NCI-H524 (cell line): ENCODE data around the gene ADAMTSL4.
"Not testable (repeated sequence)": the region's sequence is repeated elsewhere in the genome, so short reads cannot be mapped to it uniquely, and the experiment has no call there.

Experiments used
- DNase-seq, 2 experiments: peaks; one replicate each; lab custom pipeline; 2025; lab: John Stamatoyannopoulos, UW

ADAMTSL4 gene

DNA sequence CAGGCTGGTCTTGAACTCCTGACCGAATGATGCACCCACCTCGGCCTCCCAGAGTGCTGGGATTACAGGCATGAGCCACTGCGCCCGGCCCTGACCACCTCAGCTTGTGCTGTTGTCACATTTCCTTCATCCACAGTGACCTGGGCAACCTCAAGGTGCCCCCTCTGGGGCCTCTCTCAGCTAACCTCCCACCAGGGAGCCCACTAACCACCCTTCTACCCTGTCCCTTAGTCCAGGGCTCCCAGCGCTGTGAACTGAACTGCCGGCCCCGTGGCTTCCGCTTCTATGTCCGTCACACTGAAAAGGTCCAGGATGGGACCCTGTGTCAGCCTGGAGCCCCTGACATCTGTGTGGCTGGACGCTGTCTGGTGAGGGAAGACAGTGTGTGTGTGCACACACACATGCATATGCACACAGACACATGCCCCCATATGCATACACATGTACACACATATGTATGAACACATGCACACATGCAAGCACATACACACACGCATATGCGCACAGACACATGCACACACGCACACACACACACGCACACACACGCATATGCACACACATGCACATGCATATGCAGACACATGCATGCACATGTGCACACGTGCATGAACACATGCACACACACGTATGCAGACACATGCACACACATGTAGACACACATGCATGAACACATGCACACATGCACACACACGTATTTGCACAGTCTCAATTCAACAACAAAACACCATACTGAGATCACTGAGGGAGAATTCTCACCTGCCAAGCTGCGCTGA lies 6.2 kb downstream of the ADAMTSL4 start:
- no peak for DNase-seq

DNA sequence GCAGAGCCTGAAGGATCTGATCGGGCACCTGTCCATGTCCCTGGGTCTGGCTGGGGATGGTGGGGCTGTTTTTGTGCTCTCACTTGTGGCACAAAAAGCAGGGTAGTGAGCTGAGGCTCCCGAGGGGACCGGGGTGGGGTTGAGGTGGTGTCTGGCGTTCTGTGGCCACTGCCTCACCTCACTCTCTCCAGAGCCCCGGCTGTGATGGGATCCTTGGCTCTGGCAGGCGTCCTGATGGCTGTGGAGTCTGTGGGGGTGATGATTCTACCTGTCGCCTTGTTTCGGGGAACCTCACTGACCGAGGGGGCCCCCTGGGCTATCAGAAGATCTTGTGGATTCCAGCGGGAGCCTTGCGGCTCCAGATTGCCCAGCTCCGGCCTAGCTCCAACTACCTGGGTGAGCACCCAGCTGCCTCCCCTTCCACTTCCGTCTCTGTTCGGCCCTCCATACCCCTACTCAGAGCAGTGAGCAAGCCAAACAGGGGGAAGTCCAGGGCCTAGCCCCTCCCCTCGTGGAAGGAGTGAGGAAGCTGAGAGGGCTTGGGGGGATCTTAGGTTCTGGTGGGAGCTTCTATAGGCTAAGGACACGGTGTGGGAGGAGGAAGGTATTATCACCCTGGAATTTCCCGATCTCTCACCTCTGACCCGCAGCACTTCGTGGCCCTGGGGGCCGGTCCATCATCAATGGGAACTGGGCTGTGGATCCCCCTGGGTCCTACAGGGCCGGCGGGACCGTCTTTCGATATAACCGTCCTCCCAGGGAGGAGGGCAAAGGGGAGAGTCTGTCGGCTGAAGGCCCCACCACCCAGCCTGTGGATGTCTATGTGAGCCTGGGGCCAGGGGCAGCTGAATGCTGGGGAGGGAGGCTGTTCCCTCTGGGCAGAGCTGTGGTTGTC lies 7.0 kb downstream of the ADAMTSL4 start:
- DNase-seq = no peak

DNA sequence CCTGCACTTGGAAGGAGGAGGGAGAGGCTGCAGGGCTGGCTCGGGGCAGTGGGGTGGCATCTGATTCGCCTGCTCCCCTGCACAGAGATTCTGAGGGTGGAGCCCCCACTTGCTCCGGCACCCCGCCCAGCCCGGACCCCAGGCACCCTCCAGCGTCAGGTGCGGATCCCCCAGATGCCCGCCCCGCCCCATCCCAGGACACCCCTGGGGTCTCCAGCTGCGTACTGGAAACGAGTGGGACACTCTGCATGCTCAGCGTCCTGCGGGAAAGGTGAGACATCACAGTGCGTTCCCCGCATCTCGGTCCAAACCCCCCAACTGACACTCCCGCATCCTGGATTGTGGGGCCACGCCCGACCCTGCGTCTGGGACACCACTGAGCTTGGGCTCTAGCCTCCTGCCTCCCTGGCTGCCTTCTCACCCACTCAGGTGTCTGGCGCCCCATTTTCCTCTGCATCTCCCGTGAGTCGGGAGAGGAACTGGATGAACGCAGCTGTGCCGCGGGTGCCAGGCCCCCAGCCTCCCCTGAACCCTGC lies 7.9 kb downstream of the ADAMTSL4 start:
- DNase-seq = no peak

DNA sequence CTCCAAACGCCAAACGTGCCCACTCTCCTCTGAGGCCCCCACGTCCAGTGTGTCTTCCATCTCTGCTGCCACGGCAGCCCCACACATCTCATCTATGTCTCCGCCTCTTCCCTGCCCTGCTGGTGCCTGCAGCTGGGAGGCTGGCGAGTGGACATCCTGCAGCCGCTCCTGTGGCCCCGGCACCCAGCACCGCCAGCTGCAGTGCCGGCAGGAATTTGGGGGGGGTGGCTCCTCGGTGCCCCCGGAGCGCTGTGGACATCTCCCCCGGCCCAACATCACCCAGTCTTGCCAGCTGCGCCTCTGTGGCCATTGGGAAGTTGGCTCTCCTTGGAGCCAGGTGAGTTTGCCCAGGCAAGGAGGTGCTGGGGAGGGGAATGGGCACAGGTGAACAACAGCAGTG lies 8.6 kb downstream of the ADAMTSL4 start:
- no peak for DNase-seq

DNA sequence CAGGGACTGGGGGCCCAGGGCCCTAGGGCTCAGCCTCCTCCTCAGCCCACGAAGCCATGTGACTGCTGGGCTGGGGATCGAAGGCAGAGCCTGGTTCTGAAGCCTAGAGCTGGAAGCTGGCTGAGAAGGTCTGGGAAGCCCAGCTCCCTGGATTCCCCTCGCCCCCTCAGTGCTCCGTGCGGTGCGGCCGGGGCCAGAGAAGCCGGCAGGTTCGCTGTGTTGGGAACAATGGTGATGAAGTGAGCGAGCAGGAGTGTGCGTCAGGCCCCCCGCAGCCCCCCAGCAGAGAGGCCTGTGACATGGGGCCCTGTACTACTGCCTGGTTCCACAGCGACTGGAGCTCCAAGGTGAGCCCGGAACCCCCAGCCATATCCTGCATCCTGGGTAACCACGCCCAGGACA lies 9.1 kb downstream of the ADAMTSL4 start:
- DNase-seq = no peak

DNA sequence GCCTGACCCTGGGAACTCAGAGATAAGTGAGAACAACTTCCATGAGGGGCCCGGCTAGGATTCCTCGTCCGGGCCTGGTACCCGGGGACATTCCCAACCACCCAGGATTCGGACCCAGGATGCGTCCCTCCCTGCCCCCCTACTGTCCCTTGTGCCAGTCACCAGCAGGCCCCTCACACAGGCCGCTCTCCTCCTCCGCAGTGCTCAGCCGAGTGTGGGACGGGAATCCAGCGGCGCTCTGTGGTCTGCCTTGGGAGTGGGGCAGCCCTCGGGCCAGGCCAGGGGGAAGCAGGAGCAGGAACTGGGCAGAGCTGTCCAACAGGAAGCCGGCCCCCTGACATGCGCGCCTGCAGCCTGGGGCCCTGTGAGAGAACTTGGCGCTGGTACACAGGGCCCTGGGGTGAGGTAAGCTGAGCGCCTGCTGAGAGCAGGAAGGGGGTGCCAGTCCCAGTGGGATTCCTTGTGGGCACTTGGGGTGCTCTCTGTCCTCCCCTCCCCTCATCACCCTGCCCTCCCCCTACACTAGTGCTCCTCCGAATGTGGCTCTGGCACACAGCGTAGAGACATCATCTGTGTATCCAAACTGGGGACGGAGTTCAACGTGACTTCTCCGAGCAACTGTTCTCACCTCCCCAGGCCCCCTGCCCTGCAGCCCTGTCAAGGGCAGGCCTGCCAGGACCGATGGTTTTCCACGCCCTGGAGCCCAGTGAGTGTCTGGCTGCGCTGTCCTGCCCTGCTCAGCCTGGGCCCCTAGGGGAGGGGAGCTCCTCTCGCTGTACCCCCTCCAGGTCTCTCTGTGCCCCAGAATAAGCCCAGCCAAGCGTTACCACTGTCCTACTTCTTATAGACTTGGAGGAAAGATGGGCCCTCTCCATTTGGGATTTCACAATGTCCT lies 9.8 kb downstream of the ADAMTSL4 start:
- DNase-seq = no peak

DNA sequence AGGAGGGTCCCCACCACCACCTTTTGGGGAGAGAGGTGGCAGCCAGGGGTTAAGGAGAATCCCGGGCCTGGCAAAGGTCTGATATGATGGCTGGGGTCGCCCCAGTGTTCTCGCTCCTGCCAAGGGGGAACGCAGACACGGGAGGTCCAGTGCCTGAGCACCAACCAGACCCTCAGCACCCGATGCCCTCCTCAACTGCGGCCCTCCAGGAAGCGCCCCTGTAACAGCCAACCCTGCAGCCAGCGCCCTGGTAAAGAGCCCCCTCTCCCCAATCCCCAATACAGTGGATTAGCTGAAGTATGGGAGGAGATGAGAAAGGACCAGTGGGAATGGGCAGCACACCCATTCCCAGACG lies 10.4 kb downstream of the ADAMTSL4 start:
- DNase-seq = no peak

DNA sequence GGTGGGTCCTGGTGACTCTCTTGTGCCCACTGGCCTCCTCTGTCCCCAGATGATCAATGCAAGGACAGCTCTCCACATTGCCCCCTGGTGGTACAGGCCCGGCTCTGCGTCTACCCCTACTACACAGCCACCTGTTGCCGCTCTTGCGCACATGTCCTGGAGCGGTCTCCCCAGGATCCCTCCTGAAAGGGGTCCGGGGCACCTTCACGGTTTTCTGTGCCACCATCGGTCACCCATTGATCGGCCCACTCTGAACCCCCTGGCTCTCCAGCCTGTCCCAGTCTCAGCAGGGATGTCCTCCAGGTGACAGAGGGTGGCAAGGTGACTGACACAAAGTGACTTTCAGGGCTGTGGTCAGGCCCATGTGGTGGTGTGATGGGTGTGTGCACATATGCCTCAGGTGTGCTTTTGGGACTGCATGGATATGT lies 10.8 kb downstream of the ADAMTSL4 start:
- DNase-seq = peak; percentile 35 to 68

DNA sequence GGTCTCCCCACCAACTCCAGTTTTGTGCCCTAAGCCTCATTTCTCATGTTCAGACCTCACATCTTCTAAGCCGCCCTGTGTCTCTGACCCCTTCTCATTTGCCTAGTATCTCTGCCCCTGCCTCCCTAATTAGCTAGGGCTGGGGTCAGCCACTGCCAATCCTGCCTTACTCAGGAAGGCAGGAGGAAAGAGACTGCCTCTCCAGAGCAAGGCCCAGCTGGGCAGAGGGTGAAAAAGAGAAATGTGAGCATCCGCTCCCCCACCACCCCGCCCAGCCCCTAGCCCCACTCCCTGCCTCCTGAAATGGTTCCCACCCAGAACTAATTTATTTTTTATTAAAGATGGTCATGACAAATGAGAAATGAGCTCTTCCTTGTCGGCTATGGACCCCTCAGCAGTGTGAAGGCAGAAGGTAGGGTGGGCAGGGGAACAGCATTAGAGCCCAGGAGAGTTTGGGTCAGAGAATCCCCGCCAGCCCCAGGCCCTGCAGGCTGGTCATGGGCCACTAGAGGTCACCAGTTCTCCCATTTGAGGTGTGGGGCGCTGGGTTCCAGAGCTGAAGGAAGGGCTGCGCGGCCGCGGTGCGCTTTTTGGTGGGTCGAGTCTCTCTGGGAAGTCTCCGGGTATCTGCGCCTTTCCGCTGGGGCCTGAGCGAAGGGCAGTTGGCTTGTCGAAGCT lies 11.5 kb downstream of the ADAMTSL4 start:
- peak; percentile 57 to 83 for DNase-seq

DNA sequence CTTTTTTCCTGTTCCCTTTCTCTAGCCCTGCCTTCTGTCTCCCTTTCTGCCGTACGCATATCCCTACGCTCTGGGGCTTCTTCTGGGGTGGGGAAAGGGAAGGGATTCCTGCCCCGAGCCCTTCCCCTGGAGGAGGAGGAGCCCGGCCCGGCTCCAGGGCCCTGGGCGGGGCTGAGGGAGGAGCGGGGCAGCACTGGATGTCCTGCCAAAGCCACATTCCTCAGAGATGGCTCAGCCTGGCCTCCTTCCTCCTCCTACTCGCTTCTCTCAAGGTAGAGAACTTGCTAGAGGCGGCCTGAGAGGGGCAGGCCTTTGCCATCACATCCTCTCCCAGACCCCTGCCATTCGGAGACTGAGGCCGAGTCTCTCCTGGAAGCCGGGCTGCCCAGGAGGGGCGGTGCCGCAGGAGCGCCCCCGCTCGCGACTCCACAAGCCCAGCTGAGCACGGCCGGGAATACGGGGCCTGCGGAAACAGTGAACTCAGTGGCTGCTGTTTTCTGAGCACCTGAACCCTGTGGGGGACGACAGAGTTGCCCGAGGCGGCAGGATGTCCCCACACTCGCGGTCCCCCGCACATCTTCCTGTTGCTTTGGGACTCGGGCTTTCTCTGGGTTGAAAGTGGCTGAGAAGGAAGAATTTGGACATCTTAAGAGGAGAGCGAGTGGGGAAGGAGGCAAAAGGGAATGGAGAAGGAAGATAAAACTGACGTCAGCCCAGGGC lies 12.2 kb downstream of the ADAMTSL4 start:
- DNase-seq = peak; percentile 57 to 83

DNA sequence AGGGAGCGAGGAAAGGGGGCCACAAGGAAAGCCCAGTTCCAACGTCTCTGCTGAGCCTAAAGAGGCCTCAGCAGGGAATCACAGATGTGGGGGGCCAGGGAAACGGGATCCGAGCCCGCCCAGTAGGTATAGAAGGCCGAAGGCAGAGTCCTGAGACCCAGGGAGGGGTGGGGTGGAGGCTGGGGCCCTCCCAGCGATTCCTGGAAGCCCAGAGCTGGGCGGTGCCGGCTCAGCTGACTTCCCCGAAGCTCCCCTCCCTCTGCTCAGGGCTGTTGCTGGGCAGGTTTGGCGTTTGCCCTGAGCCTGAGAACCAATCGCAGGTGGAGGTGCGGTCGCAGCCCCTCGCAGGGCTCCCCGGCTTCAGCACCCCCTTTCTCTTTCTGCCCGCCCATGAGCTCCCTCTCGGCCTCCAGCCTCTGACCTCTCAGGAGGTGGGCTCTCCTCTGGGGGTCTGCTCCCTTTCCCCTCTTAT lies 12.8 kb downstream of the ADAMTSL4 start:
- peak; percentile 41 to 68 for DNase-seq

DNA sequence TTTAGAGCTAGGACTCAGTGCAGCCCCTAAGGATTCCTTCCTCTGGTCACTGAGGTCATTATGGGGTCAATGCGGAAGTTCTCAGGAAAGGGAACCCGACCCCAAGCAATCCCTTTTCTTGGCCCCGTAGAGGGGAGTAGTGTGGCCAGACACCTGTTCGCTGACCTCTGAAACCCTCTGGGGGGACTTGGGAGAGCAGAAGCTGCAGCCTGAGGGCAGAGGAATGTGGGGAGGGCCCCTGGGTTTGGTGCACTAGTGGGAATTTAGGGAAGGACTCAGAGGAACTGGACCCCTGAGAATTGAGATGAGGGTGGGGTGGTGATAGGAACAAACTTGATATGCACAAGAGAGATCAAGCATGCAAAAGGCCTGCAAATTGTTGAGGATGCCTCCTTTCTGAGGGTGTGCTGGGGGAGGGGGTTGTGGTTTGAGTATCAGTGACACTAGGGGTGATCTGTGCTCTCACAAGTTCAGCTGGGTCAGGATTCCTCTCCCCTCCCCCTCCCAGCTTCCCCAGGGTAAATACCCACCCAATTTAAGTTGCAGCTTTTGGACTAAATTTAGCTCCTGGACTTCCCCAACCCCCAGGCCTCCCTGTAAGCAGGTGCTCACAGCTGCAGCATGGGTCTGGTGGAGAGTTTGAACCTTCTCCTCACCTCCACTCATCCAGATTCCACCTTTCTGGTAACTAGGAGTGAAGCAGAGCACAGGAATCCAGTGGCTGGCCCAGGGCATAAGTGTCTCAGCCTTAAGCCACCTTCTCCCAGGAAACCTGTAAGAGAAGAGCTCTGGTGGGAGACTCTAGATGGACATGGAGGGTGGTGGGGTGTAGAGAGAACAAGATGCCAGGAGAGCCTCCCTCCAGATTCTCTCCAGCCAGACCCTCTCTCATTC lies 13.5 kb downstream of the ADAMTSL4 start:
- no peak for DNase-seq

DNA sequence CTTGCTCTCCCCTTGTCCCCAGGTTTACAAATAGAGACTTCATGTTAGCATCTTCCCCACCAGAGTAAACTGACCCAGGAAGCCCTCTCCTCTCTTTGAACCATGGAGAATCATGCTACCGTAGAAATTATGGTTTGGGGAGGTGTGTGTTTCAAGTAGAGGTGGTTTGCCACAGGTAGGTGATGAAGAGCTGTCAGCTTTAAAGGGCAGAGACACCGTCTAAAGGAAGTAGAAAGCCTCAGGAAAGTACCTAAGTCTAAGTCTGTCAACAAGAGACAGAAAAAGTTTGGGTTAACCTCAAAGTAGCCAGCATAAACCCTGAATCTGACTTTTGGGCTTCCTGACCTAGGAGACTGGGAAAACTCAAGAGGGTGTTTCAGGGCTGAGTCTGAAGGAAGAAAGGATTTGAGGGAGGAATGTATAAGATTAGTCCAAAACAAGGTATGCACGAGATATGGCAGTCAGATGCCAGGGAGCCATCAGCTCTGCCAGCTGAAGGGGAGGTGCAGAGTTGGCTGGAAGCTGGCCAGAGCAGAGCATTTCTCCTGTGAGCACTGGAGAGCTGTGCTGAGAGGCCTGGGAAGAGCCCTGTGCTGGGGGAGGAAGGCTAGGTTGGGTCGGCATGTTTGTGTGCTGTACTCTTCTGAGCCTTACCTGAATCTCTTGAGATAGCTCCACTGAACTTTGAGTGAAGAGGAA lies 14.3 kb downstream of the ADAMTSL4 start:
- DNase-seq = peak in 1 of 2 experiments; percentile 23

DNA sequence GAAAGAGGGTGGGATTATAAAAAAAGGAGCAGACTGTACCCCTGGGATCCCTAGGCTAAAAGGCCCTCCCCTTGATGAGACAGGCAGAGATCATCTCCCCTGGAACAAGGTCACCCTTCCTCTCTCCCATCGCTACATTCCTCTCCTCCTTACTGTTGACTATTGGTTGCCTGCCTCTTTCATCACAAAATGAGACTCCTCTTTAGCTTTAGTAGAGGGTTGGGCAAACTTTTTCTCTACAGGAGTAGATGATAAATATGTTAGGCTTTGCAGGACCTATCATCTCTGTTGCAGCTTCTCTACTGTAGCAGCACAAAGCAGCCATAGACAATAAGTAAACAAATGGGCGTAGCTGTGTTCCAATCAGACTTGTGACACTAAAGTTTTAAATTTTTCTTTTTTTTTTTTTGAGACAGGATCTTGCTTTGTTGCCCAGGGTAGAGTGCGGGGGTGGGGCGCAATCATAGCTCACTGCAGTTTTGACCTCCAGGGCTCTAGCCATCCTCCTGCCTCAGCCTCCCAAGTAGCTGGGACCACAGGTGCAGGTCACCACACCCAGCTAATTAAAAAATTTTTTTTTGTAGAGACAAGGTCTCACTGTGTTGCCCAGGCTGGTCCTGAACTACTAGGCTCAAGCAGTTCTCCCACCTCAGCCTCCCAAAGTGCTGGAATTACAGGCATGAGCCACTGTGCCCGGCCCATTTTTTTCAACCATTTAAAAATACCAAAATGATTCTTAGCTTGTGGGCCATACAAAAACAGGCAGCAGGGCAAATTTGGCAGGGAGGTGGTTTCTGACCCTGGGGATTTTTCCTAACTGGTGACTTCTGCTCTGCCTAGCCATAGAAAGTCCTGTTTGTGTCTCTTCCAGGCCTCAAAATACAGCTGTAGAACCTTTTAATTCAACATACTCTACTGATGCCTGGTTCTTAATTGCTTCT lies 15.1 kb downstream of the ADAMTSL4 start:
- DNase-seq = no peak

DNA sequence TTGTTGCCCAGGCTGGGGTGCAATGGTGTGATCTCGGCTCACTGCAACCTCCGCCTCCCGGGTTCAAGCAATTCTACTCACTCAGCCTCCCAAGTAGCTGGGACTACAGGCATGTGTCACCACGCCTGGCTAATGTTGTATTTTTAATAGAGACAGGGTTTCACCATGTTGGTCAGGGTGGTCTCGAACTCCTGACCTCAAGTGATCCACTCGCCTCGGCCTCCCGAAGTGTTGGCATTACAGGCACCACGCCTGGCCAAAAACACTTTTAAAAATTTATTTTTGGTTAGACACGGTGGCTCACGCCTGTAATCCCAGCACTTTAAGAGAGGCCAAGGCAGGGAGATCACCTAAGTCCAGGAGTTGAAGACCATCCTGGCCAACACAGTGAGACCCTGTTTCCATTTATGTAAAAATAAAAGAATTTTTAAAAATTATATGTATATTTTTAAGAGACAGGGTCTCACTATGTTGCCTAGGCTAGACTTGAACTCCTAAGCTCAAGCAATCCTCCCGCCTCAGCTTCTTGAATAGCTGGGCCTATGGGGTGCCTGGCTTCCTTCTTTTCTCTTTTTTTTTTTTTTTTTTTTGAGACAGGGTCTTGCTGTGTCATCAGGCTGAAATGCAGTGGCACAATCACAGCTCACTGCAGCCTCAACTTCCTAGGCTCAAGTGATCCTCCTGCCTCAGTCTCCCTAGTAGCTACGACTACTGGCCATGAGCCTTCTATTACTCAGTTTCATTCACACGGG lies 16.2 kb downstream of the ADAMTSL4 start:
- DNase-seq = not testable (repeated sequence)

DNA sequence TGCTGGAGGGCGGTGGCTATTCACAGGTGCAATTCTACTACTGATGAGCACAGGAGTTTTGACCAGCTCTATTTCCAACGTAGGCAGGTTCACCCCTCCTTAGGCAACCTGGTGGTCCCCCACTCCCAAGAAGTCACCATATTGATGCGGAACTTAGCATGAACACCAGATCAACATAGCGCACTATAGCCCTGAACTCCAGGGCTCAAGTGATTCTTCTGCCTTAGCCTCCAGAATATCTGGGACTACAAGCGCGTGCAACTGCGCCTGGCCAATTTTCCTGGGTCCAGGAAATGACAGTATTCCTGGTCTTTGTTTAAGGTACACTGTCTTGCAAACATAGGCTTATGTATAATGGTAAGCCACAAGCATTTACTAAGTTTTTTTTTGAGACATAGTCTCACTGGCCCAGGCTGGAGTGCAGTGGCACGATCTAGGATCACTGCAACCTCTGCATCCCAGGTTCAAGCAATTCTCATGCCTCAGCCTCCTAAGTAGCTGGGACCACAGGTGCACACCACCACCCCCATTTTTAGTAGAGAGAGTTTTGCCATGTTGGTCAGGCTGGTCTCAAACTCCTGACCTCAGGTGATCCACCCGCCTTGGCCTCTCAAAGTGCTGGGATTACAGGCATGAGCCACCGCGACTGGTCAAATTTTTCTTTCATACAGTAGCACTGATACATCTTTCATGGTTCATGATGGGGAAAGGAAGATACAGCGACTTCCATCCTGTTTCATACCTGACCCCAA lies 17.6 kb downstream of the ADAMTSL4 start:
- no peak for DNase-seq
